ENCODE data around the gene SPIRE2. TPM values are rescaled to one million over a fixed set of nuclear protein-coding genes. Genes with fewer than 3 reads are reported as not detected.

The SPIRE2 gene
- total RNA-seq, 4 donors from 2014 or later: 7.0 to 10.9 (median 9.5) TPM

- H3K4me3 ChIP-seq (replicated peaks in 1 of 3): no peak overlapping the region
- H3K27me3 ChIP-seq: no peaks in the 10 kb centered on the region
- no peak for TF ChIP-seq POLR2A (IDR thresholded peaks at IDR 0.05)
- TF ChIP-seq, protein P1, sequence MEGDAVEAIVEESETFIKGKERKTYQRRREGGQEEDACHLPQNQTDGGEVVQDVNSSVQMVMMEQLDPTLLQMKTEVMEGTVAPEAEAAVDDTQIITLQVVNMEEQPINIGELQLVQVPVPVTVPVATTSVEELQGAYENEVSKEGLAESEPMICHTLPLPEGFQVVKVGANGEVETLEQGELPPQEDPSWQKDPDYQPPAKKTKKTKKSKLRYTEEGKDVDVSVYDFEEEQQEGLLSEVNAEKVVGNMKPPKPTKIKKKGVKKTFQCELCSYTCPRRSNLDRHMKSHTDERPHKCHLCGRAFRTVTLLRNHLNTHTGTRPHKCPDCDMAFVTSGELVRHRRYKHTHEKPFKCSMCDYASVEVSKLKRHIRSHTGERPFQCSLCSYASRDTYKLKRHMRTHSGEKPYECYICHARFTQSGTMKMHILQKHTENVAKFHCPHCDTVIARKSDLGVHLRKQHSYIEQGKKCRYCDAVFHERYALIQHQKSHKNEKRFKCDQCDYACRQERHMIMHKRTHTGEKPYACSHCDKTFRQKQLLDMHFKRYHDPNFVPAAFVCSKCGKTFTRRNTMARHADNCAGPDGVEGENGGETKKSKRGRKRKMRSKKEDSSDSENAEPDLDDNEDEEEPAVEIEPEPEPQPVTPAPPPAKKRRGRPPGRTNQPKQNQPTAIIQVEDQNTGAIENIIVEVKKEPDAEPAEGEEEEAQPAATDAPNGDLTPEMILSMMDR (IDR thresholded peaks at IDR 0.05): no peak
- no peaks in the 10 kb centered on the region for H3K4me1 ChIP-seq
- no peak overlapping the region for H3K27ac ChIP-seq
- WGBS, 2 donors: 82 to 88% methylated on average over 17 to 31 of the region's 31 CpGs
- intact Hi-C loops (cut with DNase I): no loop called here
- no peaks in the 10 kb centered on the region for H3K9me3 ChIP-seq
- H3K36me3 ChIP-seq: peaks cover 48 to 69% of the 10 kb centered on the region in 2 donors
- no peak for DNase-seq
Measured at GRCh38 chr16:89904606-89905510, 76.6 kb downstream of the SPIRE2 start.

GRCh38 chr16:89905511-89906139, 77.3 kb downstream of the SPIRE2 start:
- Histone ChIP-seq H3K27me3 (no peaks in the 10 kb centered on the region), H3K4me3 (replicated peaks in 1 of 3) (no peak overlapping the region), H3K27ac (no peak overlapping the region), H3K36me3 (peaks cover 44 to 63% of the 10 kb centered on the region in 2 donors), H3K4me1 (no peaks in the 10 kb centered on the region), H3K9me3 (no peaks in the 10 kb centered on the region)
- TF ChIP-seq, protein P1 (IDR thresholded peaks at IDR 0.05): no peak
- no peak for TF ChIP-seq POLR2A (IDR thresholded peaks at IDR 0.05)
- intact Hi-C loops (cut with DNase I): no loop called here
- WGBS, 2 donors: 91 to 94% methylated on average over 20 to 21 of the region's 23 CpGs
- no peak for DNase-seq

- TF ChIP-seq, protein P1 (IDR thresholded peaks at IDR 0.05): no peak
- no peak for TF ChIP-seq POLR2A (IDR thresholded peaks at IDR 0.05)
- peaks cover 46 to 65% of the 10 kb centered on the region in 2 donors for H3K36me3 ChIP-seq
- 94 to 96% methylated on average over 17 to 30 of the region's 40 CpGs for WGBS, 2 donors
Measured at GRCh38 chr16:89906140-89907025, 78.1 kb downstream of the SPIRE2 start.

DNA sequence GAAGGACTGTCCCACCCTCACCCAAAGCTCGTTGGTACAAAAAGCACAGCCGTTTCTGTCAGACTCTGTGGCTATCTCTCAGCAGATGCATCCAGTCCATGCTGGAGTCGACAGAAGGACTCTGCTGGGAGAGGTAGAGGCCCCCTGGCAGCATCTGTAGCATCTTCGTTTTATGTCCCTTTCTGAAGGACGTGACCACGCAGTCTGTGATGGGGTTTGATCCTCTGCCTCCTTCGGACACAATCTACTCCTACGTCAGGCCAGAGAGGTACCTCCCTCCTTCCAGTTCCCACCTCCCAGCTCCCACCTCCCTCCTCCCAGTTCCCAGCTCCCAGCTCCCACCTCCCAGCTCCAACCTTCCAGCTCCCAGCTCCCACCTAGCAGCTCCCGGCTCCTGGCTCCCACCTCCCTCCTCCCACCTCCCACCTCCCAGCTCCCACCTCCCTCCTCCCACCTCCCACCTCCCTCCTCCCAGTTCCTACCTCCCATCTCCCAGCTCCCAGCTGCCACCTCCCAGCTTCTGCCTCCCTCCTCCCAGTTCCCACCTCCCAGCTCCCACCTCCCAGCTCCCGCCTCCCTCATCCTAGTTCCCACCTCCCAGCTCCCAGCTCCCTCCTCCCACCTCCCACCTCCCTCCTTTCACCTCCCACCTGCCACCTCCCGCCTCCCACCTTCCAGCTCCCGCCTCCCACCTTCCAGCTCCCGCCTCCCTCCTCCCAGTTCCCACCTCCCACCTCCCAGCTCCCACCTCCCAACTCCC, 79.0 kb downstream of the SPIRE2 start:
- H3K4me1 ChIP-seq: no peaks in the 10 kb centered on the region
- WGBS, 2 donors: 89 to 95% methylated on average over 13 of the region's 13 CpGs
- H3K4me3 ChIP-seq (replicated peaks in 1 of 3): no peak overlapping the region
- TF ChIP-seq, protein P1 (IDR thresholded peaks at IDR 0.05): no peak
- TF ChIP-seq POLR2A (IDR thresholded peaks at IDR 0.05): no peak
- intact Hi-C loops (cut with DNase I): no loop called here
- H3K27ac ChIP-seq: no peak overlapping the region
- H3K9me3 ChIP-seq: no peaks in the 10 kb centered on the region
- DNase-seq: no peak
- no peaks in the 10 kb centered on the region for H3K27me3 ChIP-seq
- H3K36me3 ChIP-seq: peaks cover 50 to 66% of the 10 kb centered on the region in 2 donors

More at GRCh38 chr16:89906140-89907025, 78.1 kb downstream of the SPIRE2 start:
- no peaks in the 10 kb centered on the region for H3K4me1 ChIP-seq
- H3K27ac ChIP-seq: no peak overlapping the region
- H3K27me3 ChIP-seq: no peaks in the 10 kb centered on the region
- H3K4me3 ChIP-seq (replicated peaks in 1 of 3): no peak overlapping the region
- intact Hi-C loops (cut with DNase I): no loop called here
- no peak for DNase-seq
- H3K9me3 ChIP-seq: no peaks in the 10 kb centered on the region
